Measurements from ENCODE around the gene SH3PXD2B.

GRCh38 chr5:172399336-172399735 is 55.0 kb downstream of the SH3PXD2B start:
- TF ChIP-seq POLR2AphosphoS5 (IDR thresholded peaks at IDR 0.05; ENCODE audit: low read depth, low read length) (no peak), SIN3A (IDR thresholded peaks at IDR 0.05; ENCODE audit: borderline replicate concordance, insufficient read depth, low read length) (no peak), TAF1 (IDR thresholded peaks at IDR 0.05; ENCODE audit: borderline replicate concordance, insufficient read depth, low read length) (no peak), REST (IDR thresholded peaks at IDR 0.05; ENCODE audit: insufficient read depth in 1 of 2, low read depth in 2 of 2, low read length in 2 of 2) (no peak), FOXP2 (optimal IDR thresholded peaks at IDR 0.05; ENCODE audit: borderline replicate concordance, extremely low read depth, extremely low read length, insufficient read depth) (no peak)

Data from PFSK-1 (cell line).